ENCODE data around the gene MS4A5.
"Not testable (repeated sequence)": the region's sequence is repeated elsewhere in the genome, so short reads cannot be mapped to it uniquely, and the experiment has no call there.

The MS4A5 gene

DNA sequence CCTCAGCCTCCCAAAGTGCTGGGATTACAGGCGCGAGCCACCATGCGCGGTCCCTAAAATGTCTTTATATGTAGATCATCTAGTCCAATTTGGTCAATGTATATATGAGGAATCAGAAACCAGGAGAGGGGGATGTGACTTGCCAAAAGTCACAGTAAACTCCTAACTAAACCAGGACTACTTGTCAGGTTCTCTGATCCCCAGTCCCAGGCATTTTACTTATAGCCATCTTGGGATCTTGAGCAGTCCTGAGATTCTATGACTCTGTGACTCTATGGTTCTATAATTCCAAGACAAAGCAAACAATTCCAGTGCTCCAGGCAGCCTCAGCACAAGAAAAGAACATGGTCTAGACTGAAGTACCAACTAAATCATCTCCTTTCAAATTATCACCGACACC lies at the start of gene MS4A5:
Gene MS4A5, plus strand, starts transcription at position 301 of the 400 bp plus-strand sequence. CDS start 103 bp downstream, outside the sequence.
- DNase-seq (ENCODE audit: low read depth in 3 of 3, low spot score in 1 of 3) = no peak

GRCh38 chr11:60389279-60389910 lies 40.0 kb upstream of the MS4A5 start:
- DNase-seq (ENCODE audit: low read depth in 3 of 3, low spot score in 1 of 3) = no peak

- DNase-seq (ENCODE audit: low read depth in 3 of 3, low spot score in 1 of 3) = no peak
These were observed 39.0 kb upstream of the MS4A5 start for GRCh38 chr11:60390419-60390818.

DNA sequence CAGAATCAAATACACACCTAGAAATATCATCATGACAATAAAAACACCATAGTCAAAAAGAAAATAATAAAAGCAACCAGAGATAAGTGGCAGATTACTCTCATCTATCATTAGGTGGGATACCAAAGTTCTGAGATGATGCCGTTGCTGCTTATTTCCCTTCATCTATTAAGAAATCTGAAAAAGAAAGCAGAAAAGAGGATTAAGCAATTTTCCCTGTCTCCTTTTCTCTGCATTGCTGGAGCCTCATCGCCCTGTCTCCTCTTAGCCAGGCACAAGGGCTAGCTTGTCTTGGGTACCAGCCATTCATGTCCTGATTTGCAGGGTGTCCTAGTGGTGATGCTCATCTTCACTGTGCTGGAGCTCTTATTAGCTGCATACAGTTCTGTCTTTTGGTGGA lies 37.0 kb upstream of the MS4A5 start:
- no peak for DNase-seq (ENCODE audit: low read depth in 3 of 3, low spot score in 1 of 3)

DNA sequence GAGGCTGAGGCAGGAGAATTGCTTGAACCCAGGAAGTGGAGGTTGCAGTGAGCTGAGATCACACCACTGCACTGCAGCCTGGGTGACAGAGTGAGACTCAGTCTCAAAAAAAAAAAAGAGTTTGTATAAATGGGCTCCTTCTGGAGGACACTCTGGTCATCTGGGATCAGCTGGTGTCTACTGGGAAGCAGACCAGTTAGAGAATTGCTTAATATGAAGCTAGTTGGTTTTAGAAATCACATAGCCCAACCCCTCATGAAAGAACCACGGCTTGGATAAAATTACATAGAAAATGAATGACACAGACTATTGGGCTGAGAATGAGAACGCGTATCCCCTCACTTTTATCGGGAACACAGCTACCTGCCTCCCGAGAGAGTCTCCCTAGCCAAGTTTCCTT lies 36.4 kb upstream of the MS4A5 start:
- no peak for DNase-seq (ENCODE audit: low read depth in 3 of 3, low spot score in 1 of 3)

GRCh38 chr11:60394666-60395380 lies 34.5 kb upstream of the MS4A5 start:
- DNase-seq (ENCODE audit: low read depth in 3 of 3, low spot score in 1 of 3) = no peak

DNA sequence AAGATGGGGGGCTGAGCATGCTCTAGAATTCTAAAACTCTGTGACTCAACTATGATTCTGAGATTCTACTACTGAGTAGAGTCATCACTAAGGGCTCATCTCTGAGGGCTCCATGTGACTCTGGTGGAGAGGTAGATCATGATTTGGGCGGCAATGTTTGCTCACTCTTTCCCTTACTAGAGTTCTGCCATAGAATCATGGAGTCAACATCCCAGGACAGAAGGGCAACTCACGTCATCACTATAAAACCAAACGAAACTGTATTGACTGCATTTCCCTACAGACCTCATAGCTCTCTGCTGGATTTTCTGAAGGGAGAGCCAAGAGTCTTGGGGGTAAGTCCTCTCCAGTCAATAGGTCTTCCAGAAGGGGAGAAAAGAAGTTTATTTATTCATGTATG lies 33.0 kb upstream of the MS4A5 start, which contains the start of gene MS4A14:
Gene MS4A14, plus strand, starts transcription at position 78 of the 400 bp plus-strand sequence. Its CDS starts 120 bp downstream, at position 198.
- no peak for DNase-seq (ENCODE audit: low read depth in 3 of 3, low spot score in 1 of 3)

GRCh38 chr11:60396799-60397198 lies 32.6 kb upstream of the MS4A5 start:
- DNase-seq (ENCODE audit: low read depth in 3 of 3, low spot score in 1 of 3) = no peak

- no peak for DNase-seq (ENCODE audit: low read depth in 3 of 3, low spot score in 1 of 3)
These were observed 9.4 kb upstream of the MS4A5 start for GRCh38 chr11:60420015-60420414.

GRCh38 chr11:60422609-60423008 lies 6.8 kb upstream of the MS4A5 start:
- no peak for DNase-seq (ENCODE audit: low read depth in 3 of 3, low spot score in 1 of 3)

- DNase-seq (ENCODE audit: low read depth in 3 of 3, low spot score in 1 of 3) = no peak
These were observed 855 bp upstream of the MS4A5 start for GRCh38 chr11:60428517-60428916.

DNA sequence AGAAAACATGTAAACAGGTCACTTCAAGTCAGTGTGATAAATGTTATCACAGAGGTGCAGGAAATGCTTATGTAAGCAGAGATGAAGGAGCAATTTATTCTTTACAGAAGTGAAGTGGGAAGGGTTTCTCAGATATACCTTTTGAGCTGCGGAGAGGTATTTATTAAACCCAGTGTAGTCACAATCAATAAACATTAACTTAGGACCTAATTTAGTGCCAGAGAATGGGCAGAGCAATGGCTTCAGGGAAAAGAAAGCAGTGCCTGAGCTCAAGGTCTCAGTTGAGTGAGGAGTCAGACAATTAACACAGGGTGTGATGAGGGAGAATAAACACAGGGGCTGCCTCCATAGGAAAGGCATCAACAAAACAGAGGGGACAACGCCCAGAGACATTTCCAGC lies 1.9 kb downstream of the MS4A5 start:
- DNase-seq (ENCODE audit: low read depth in 3 of 3, low spot score in 1 of 3) = no peak

DNA sequence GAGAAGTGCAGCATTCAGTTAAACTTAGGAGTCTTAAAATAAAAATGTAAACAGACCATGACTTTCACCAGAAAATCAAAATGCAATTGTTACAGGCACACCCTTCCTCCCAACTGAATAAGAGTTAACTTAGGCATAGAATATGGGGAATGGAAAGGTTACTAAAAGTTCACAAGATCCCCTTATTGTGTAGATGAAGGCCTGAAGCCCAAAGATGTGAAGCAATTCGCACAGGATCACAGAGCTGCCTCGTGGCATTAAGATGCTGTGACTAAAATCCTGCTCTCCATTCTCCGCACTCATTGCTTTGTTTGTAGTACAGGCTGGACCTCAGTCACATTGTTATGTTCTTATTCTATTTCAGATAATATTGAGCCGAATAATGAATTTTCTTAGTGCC lies 4.0 kb downstream of the MS4A5 start:
- no peak for DNase-seq (ENCODE audit: low read depth in 3 of 3, low spot score in 1 of 3)

DNA sequence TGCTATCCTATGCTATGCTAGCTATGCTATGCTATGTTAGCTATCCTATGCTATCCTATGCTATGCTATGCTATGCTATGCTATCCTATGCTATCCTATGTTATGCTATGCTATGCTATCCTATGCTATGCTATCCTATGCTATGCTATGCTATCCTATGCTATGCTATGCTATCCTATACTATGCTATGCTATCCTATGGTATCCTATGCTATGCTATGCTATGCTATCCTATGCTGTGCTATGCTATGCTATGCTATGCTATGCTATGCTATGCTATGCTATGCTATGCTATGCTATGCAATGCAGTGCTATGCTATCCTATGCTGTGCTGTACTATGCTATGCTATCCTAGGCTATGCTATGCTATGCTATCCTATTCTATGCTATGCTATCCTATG lies 17.7 kb downstream of the MS4A5 start:
- DNase-seq (ENCODE audit: low read depth in 3 of 3, low spot score in 1 of 3) = no peak

DNA sequence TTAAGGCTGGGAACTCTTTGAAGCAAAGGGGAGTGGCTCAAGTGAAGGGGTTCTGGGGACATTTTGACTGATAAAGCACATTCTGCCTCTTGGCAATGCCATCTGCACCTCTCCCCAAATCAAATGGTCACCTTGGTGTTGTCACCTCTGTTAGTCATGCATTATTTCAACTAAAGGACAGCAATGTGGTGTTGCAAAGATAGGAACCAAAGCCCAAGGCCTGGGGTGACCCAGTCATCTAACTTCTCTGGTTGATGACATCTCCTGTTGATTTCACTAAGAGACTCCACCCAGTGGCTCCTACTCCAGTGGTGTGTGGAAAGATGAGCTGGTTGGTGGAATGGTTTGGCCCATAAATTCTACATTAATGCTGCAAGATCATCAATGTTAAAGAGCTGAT lies 18.5 kb downstream of the MS4A5 start:
- DNase-seq (ENCODE audit: low read depth in 3 of 3, low spot score in 1 of 3) = no peak

DNA sequence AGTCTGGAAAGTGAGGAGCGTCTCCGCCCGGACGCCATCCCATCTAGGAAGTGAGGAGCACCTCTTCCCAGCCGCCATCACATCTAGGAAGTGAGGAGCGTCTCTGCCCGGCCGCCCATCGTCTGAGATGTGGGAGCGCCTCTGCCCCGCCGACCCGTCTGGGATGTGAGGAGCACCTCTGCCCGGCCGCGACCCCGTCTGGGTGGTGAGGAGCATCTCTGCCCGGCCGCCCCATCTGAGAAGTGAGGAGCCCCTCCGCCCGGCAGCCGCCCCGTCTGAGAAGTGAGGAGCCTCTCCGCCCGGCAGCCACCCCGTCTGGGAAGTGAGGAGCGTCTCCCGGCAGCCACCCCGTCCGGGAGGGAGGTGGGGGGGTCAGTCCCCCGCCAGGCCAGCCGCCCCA lies 21.8 kb downstream of the MS4A5 start:
- DNase-seq (ENCODE audit: low read depth in 3 of 3, low spot score in 1 of 3) = not testable (repeated sequence)

- DNase-seq (ENCODE audit: low read depth in 3 of 3, low spot score in 1 of 3) = no peak
These were observed 24.8 kb downstream of the MS4A5 start for GRCh38 chr11:60454212-60454611.

DNA sequence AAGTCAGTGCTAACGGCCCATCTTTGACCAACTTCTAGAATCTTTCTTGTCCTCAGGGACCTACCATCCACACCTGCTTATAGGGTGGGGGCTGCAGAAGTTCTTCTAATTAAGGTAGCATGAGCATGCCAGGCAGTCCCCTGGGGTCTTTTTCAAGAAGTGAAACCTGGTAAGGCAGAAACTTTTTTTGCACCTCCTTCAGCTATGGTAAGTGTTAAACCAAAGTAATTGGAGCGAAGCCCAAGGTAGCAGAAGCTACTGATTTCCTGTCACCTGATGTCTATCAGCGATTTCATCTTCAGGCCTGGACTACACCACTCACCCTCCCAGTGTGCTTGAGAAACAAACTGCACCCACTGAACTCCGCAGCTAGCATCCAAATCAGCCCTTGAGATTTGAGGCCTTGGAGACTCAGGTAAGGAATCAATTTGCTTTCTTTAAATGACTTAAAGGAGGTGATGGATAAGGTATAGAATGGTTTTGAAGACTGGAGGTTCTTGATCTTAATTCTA lies 26.2 kb downstream of the MS4A5 start, which contains the start of gene MS4A1:
Gene MS4A1, plus strand, starts transcription at position 317 of the 512 bp plus-strand sequence. CDS start 6,528 bp downstream, outside the sequence.
- no peak for DNase-seq (ENCODE audit: low read depth in 3 of 3, low spot score in 1 of 3)

DNA sequence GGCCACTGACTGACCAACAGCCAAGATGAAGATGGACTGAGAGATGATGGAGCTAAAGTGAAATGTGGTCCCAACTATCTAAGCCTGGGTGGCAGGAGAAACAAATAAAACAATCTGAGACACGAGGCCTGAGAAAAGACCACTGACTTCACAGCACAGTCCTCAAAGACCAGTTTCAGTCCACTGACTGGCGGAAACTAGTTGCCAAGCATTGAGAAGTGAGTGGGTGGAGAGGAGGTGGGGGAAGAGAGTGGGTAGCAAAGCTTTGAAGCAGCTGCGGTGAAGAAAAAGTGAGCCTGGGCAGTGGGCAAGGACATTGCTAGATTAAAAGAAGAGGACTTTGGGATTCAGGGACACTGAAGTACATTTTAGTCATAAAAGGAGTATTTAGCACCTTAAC lies 28.2 kb downstream of the MS4A5 start:
- DNase-seq (ENCODE audit: low read depth in 3 of 3, low spot score in 1 of 3) = no peak

DNA sequence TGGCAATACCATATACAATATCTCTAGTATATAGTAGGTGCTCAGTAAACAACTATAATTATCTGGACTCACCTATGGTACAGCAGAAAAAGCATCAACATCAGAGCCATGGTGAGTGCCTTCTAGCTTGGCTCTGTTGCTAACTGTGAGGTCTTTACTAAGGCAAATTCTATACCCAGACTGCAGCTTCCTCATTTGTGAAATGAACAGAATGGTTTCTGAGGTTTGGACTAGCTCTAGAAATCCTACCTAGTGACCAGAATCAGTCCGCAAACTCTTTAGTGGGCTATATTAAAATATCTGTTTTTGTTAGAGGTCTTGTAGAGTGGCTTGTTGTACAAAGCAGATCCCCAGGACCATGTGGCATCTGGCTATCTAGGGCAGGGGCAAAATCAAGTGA lies 30.0 kb downstream of the MS4A5 start:
- no peak for DNase-seq (ENCODE audit: low read depth in 3 of 3, low spot score in 1 of 3)

GRCh38 chr11:60468829-60469228 lies 39.5 kb downstream of the MS4A5 start:
- DNase-seq (ENCODE audit: low read depth in 3 of 3, low spot score in 1 of 3) = no peak

GRCh38 chr11:60469723-60470122 lies 40.4 kb downstream of the MS4A5 start:
- no peak for DNase-seq (ENCODE audit: low read depth in 3 of 3, low spot score in 1 of 3)
